GM12801 (cell line): ENCODE results near the gene JMJD6.

Source experiments
- TF ChIP-seq, protein P1 (sequence below): IDR thresholded peaks from one replicate; pipeline ENCODE4 v1.5.1; 2011; ENCODE audit warnings: control low read depth; ENCODE audit not compliant: insufficient read length; ENCODE audit errors: extremely low read depth

The JMJD6 gene

DNA sequence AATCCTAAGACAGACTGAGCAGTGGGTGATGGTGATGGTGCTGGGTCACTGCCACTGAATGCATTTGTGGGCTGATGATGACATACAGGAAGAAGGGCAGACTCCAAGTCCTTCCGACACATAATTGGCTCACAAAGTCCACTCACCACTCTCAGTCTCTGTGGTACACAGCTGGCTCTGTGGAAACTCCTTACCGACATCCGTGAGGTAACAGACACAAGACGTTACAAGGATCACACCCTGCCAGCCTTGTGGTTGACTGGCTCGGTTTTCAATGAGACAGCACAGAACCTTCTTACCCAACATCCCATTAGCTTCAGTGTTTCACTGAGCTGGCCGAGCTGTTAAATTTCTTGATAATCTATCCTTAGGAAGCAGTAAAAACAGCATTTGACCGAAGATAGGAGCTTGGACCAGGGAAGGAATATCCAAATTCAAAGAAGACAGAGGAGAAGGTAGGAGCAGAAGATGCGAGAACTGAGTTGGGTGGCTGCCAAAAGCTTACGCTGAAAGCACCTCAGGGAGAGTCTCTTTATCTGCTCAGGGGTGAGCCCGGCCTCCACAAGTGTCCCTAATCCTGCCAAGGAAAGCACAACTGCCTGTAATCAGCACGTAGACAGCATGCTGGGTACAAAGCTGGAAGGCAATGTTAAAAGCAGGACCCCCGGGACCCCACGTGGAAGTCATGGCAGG lies 10.1 kb downstream of the JMJD6 start:
- TF ChIP-seq, protein P1, sequence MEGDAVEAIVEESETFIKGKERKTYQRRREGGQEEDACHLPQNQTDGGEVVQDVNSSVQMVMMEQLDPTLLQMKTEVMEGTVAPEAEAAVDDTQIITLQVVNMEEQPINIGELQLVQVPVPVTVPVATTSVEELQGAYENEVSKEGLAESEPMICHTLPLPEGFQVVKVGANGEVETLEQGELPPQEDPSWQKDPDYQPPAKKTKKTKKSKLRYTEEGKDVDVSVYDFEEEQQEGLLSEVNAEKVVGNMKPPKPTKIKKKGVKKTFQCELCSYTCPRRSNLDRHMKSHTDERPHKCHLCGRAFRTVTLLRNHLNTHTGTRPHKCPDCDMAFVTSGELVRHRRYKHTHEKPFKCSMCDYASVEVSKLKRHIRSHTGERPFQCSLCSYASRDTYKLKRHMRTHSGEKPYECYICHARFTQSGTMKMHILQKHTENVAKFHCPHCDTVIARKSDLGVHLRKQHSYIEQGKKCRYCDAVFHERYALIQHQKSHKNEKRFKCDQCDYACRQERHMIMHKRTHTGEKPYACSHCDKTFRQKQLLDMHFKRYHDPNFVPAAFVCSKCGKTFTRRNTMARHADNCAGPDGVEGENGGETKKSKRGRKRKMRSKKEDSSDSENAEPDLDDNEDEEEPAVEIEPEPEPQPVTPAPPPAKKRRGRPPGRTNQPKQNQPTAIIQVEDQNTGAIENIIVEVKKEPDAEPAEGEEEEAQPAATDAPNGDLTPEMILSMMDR = no peak

DNA sequence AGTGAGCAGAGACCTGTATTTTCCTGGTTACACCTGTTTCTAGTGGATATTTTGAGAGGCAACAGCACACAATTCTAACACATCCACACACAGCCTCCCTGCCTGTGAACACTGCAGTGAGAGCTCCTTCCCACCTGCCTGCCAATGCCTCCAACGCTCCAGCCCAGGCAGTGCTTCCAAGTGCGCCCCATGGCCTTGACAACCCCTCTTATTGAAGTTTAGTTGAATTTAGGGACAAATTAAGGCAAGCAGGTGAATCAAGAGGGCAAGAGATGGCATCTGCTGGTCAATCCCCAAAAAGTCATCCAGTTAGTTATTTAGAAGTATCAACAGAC lies 10.9 kb downstream of the JMJD6 start:
- TF ChIP-seq, protein P1 = no peak

DNA sequence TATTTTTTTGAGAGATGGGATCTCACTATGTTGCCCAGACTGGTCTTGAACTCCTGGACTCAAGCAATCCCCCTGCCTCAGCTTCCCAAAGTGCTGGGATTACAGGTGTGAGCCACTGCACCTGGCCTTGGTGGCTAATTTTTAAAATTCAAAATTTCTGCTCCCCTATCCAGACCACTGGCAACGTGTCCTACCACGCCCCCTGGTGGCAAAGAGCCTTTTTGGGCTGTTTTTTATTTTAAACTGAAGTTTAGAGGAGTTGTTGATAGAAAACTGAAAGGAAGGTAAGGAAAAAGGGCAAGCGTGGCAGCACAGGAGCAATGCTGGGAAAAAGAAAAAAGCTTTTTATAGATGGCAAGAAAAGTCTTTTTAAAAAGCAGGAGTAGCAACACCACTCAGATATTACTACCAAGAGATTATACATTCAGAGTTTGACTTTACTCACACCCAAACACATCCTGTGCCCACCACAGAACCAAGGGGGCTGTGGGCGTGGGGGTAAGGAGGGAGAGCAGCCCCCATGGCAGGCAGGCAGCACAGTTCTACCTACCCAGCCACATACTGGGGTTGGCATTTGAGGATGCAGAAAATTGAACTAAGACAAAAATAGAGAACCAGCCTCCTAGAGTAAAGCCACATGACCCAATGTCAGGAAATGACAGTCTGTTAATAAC lies 11.4 kb downstream of the JMJD6 start:
- TF ChIP-seq, protein P1 = no peak

DNA sequence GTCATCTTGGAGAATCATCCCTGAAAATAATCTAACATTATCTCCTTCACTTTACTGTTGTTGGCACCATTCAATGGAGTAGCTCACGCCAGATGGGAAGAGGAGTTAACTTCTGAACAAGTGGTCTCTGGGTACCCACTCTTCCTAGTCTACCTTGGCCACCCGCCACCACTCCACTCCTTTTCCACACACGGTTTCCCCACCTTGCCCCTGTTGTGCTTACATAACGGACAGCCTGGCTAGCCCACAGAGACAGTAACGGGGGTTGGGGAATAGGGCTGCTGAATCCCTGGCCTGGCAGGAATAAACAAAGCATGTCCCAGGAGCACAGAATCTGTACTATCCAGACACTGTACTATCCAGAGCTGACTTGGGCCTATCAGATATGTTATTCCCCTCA lies 12.1 kb downstream of the JMJD6 start:
- TF ChIP-seq, protein P1 = no peak

DNA sequence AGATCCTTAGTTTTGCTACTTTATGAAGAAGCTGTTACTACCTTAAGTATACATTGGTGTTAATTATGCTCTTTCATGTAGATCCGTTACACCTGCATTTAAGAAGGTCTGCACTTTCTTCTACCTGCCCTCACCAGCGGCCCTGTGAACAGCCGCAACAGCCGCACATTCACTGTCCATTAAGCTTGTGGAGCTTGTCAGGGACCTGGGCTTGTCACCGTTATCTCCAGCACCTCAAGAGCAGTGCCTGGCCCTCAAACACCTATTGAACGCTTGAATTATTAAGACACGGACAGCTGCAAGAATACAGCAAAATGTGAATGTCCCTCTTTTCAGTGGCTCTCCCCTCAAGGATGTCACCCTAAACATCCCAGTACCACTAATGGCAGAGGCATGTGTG lies 12.6 kb downstream of the JMJD6 start:
- TF ChIP-seq, protein P1 = no peak

DNA sequence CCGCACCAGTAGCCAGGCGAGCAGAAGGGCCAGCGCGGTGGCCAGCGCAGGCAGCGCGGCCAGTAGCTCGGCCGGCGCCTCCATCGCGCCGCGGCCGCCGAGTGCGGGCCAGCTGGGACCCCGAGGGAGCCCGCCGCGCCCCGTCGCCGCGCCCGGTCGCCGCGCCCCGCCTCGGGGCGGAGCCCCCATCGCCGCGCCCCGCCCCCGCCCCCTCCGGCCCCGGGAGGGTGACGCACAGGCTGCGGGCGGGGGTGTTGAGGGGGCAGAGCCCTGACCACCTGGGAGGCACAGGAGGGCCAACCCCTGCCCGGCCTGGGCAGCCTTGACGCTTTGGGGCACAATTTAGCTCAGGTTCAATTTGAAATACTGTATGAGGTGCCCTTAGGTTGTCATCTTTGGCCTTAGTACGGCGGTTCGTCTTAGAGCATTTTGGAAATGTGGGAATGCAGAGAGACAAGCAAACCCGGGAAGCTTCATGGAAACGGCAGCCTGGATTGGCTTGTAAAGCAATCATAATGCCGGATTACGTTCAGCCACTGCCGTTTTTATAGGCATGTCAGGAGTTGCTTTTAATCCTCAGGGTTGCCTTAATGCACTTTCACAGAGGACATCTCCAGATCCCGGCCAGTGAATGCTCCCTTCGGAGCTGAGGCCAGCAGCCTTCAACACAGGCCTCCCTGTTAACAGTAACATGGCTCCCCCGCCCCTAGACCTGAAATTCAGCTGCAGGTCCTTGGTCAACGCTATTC lies 15.4 kb downstream of the JMJD6 start, which contains the start of gene MXRA7:
Gene MXRA7 (minus strand): TSS at position 103 of the 749 bp plus-strand sequence. CDS start 19 bp downstream, at position 84.
- TF ChIP-seq, protein P1 = no peak
